ENCODE data around the gene AURKB. TPM values are rescaled to one million over a fixed set of nuclear protein-coding genes. Genes with fewer than 3 reads are reported as not detected.
A peak's percentile ranks its signal among the peaks of the same experiment; 100 is the strongest.
"Not testable (repeated sequence)": the region's sequence is repeated elsewhere in the genome, so short reads cannot be mapped to it uniquely, and the experiment has no call there.

Gene AURKB
- polyA plus RNA-seq, result 0.34 TPM

DNA sequence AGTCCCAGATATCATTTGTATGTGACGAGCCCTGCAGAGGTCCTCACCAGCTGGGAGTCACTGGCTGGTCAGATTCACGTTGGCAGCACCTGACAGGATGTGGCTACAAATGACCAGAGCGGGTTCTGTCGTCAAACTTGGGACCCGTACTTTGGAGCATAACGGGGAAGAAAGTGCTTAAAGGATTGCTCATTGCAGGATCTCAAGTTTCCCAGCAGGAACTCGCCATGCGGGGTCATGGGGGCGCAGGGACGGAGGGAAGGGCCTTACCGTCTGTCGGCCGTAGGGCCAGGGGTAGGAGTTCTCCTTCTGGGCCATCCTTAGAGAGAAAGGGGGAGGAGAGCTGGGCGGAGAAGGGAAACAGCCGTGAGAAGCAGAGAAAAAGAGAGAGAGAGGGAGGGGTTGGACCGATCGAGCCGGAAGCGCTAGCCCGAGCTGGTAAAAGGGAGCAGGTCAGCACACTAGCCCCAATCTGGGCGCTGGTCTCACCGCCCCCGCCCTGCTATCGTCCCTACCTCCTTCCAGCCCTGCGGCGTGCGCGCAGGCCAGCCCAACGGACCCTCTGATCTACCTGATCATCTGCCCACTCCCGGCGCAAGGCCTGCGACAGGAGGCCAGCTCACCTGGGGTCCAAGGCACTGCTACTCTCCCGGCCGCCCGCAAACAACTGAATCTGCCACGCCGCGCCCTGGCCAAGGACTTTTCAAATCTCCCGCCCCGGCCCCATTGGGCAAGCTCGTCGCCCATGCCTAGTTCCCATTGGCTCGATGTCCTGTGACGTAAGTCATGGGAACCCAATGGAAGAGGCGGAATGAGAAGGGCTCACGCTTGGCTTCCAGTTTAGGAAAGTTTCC lies at the start of gene AURKB:
AURKB (minus strand) TSS at position 669 of the 854 bp plus-strand sequence; CDS start at position 318, 351 bp downstream.
- Mint-ChIP-seq H3K27ac (peak within 1 kb of the TSS; percentile 70 to 97 (median 94)), H3K4me1 (peaks cover 11 to 14% (median 12%) of the 10 kb centered on the region in 3 donors), H3K27me3 (no peaks in the 10 kb centered on the region), H3K36me3 (peaks cover 2% of the 10 kb centered on the region), H3K9me3 (no peaks in the 10 kb centered on the region), H3K4me3 (peak within 1 kb of the TSS; percentile 81 to 99 (median 96))

- H3K36me3 Mint-ChIP-seq, result peaks cover 5% of the 10 kb centered on the region
- H3K27ac Mint-ChIP-seq, result no peak overlapping the region
- no peak overlapping the region for H3K4me3 Mint-ChIP-seq
- no peaks in the 10 kb centered on the region for H3K4me1 Mint-ChIP-seq
- no peaks in the 10 kb centered on the region for H3K9me3 Mint-ChIP-seq
- no peaks in the 10 kb centered on the region for H3K27me3 Mint-ChIP-seq
Measured at GRCh38 chr17:8257801-8258200, 47.4 kb upstream of the AURKB start.

DNA sequence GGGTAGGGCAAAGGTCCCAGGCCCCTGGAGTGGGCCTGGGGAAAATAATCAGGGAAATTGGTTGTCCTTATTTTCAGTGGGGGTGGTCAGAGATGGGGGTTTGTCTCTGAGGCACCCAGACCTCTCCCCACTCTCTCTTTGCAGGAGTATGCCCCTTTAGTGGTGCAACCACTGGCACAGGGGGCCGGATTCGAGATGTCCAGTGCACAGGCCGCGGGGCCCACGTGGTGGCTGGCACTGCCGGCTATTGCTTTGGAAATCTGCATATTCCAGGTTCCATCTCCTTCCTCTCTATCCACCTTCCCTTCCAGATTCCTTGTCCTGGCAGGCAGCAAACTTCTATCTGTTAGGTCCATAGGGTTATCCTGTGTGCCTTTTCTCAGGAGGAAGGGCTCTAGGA lies 46.3 kb upstream of the AURKB start:
- Mint-ChIP-seq H3K4me1 (no peaks in the 10 kb centered on the region), H3K9me3 (no peaks in the 10 kb centered on the region), H3K36me3 (peaks cover 5% of the 10 kb centered on the region), H3K27ac (no peak overlapping the region), H3K4me3 (no peak overlapping the region), H3K27me3 (no peaks in the 10 kb centered on the region)

DNA sequence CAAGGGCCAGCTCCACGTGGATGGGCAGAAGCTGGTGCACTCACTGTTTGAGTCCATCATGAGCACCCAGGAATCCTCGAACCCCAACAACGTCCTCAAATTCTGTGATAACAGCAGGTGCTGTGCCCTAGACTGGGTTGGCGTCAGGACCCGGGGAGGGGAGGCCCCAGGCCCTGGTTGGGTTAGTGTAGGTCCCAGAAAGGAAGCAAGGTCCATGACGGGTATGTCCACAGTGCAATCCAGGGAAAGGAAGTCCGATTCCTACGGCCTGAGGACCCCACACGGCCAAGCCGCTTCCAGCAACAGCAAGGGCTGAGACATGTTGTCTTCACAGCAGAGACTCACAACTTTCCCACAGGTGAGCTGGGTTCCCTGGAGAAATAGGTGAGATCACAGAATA lies 45.9 kb upstream of the AURKB start:
- no peak overlapping the region for H3K27ac Mint-ChIP-seq
- H3K4me3 Mint-ChIP-seq, result no peak overlapping the region

DNA sequence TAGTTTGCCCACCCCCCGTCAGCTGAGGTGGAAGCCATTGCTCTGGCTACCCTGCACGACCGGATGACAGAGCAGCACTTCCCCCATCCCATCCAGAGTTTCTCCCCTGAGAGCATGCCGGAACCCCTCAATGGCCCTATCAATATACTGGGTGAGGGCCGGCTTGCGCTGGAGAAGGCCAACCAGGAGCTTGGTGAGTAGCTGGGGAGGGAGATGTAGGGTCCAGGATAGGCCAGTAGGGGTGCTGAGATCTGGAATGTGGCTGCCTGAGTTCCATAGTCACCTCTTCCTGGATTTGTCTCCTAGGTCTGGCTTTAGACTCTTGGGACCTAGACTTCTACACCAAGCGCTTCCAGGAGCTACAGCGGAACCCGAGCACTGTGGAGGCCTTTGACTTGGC lies 45.1 kb upstream of the AURKB start:
- Mint-ChIP-seq H3K9me3 (no peaks in the 10 kb centered on the region), H3K27ac (peak overlapping the region in 1 of 3 donors; percentile 53), H3K4me3 (peak overlapping the region in 1 of 4 donors; percentile 8), H3K27me3 (no peaks in the 10 kb centered on the region), H3K4me1 (peaks cover under 1% of the 10 kb centered on the region in 3 donors), H3K36me3 (peaks cover 1% of the 10 kb centered on the region)

More for the DNA sequence above, 45.9 kb upstream of the AURKB start:
- Mint-ChIP-seq H3K4me1 (no peaks in the 10 kb centered on the region), H3K27me3 (no peaks in the 10 kb centered on the region), H3K36me3 (peaks cover 5% of the 10 kb centered on the region), H3K9me3 (no peaks in the 10 kb centered on the region)

- Mint-ChIP-seq H3K4me3 (no peak overlapping the region), H3K27ac (no peak overlapping the region), H3K4me1 (peaks cover 6 to 7% (median 6%) of the 10 kb centered on the region in 3 donors), H3K27me3 (no peaks in the 10 kb centered on the region), H3K36me3 (peaks cover 1% of the 10 kb centered on the region), H3K9me3 (no peaks in the 10 kb centered on the region)
Measured at GRCh38 chr17:8254881-8255280, 44.5 kb upstream of the AURKB start.

DNA sequence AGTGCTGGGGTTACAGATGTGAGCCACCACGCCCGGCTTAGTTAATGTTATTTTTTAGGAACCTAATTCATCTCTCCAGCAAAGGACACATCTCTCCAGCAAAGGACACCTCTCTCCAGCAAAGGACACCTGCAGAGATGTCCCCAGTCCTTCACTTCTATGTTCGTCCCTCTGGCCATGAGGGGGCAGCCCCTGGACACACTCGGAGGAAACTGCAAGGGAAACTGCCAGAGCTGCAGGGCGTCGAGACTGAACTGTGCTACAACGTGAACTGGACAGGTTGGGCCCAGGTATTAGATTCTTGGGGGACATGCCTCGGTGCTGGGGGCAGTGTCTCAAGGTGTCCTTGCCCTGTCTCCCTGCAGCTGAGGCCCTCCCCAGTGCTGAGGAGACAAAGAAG lies 43.4 kb upstream of the AURKB start:
- H3K27ac Mint-ChIP-seq, result peak overlapping the region in 1 of 3 donors; percentile 45
- H3K4me3 Mint-ChIP-seq, result no peak overlapping the region
- peaks cover 1% of the 10 kb centered on the region for H3K36me3 Mint-ChIP-seq
- H3K27me3 Mint-ChIP-seq, result no peaks in the 10 kb centered on the region
- peaks cover 11 to 16% (median 13%) of the 10 kb centered on the region in 3 donors for H3K4me1 Mint-ChIP-seq
- no peaks in the 10 kb centered on the region for H3K9me3 Mint-ChIP-seq

DNA sequence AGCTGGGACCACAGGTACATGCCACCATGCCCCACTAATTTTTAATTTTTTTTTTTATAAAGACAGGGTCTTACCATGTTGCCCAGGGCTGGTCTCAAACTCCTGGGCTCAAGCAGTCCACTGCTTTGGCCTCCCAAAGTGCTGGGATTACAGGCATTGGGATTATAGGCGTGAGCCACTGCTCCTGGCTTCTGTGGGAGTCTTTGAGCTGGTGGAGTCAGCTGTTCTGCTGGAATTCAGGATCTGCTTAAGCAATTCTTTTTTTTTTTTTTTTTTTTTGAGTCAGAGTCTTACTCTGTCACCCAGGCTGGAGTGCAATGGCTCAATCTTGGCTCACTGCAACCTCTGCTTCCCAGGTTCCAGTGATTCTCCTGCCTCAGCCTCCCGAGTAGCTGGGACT lies 41.0 kb upstream of the AURKB start:
- not testable (repeated sequence) for H3K9me3 Mint-ChIP-seq, H3K27ac Mint-ChIP-seq, H3K4me3 Mint-ChIP-seq, H3K27me3 Mint-ChIP-seq, H3K36me3 Mint-ChIP-seq
- H3K4me1 Mint-ChIP-seq, result peaks cover 13 to 31% (median 15%) of the 10 kb centered on the region in 3 donors

GRCh38 chr17:8249621-8250500 lies 39.5 kb upstream of the AURKB start:
- H3K4me1 Mint-ChIP-seq, result peaks cover 24 to 39% (median 25%) of the 10 kb centered on the region in 3 donors

DNA sequence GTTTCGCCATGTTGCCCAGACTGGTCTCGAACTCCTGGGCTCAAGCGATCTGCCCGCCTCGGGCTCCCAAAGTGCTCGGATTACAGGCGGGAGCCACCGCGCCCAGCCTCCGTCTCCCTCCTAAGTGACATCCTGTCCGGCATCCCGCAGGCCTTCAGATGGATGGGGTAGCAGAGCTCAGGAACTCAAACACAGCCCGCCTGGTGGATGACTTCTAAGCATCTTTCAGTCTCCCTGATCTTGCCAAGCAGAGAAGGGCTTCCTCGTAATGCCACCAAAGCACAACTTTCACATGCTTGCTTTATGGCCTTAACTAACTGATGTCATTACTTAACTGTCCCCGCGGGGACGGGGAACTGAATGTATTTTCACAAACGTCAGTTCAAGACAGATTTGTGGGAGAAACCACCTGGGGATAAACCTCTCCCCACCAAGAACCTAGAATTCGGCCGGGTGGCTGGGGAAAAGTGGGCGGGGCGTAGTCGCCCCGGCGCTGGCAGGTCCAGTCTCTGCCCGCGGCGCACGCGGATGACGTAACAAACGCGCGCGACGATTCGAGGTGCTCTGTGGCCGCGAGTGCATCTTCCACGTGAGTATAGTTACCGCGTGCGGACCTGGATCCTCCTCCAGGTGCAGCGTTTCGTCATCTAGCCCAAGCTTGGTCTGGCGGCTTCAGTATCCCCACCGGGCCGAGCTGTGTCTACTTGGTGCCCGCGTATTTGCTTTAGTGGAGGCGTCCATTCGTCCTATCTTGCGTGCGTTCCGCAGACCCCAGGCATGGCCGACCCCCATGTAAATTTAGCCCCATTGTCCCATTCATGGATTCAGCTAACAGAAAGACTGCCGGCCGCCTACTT lies 38.6 kb upstream of the AURKB start, which contains the start of gene PFAS:
PFAS (plus strand) TSS at position 539 of the 857 bp plus-strand sequence. CDS start 4,649 bp downstream, outside the sequence.
- peaks cover 7% of the 10 kb centered on the region for H3K36me3 Mint-ChIP-seq
- peak within 1 kb of the TSS; percentile 100 for H3K27ac Mint-ChIP-seq
- no peaks in the 10 kb centered on the region for H3K27me3 Mint-ChIP-seq
- H3K4me1 Mint-ChIP-seq, result peaks cover 27 to 43% (median 29%) of the 10 kb centered on the region in 3 donors
- no peaks in the 10 kb centered on the region for H3K9me3 Mint-ChIP-seq
- H3K4me3 Mint-ChIP-seq, result peak within 1 kb of the TSS; percentile 95 to 100 (median 98)

More at GRCh38 chr17:8249621-8250500, 39.5 kb upstream of the AURKB start:
- Mint-ChIP-seq H3K27ac (peak overlapping the region; percentile 100), H3K9me3 (no peaks in the 10 kb centered on the region), H3K4me3 (peak overlapping the region; percentile 95 to 100 (median 98)), H3K36me3 (peaks cover 7% of the 10 kb centered on the region), H3K27me3 (no peaks in the 10 kb centered on the region)

GRCh38 chr17:8244768-8245167 lies 34.4 kb upstream of the AURKB start:
- peak overlapping the region; percentile 50 to 100 (median 83) for H3K27ac Mint-ChIP-seq
- H3K4me1 Mint-ChIP-seq, result peaks cover 30 to 41% (median 34%) of the 10 kb centered on the region in 3 donors
- no peaks in the 10 kb centered on the region for H3K9me3 Mint-ChIP-seq
- H3K36me3 Mint-ChIP-seq, result peaks cover 7% of the 10 kb centered on the region
- peak overlapping the region in 3 of 4 donors; percentile 21 to 63 (median 37) for H3K4me3 Mint-ChIP-seq
- no peaks in the 10 kb centered on the region for H3K27me3 Mint-ChIP-seq

GRCh38 chr17:8243827-8244226 lies 33.5 kb upstream of the AURKB start:
- Mint-ChIP-seq H3K9me3 (no peaks in the 10 kb centered on the region), H3K4me1 (peaks cover 28 to 33% (median 31%) of the 10 kb centered on the region in 3 donors), H3K36me3 (peaks cover 7% of the 10 kb centered on the region), H3K27ac (peak overlapping the region; percentile 5 to 89 (median 26)), H3K27me3 (no peaks in the 10 kb centered on the region), H3K4me3 (peak overlapping the region in 2 of 4 donors; percentile 67 to 79)

GRCh38 chr17:8237886-8238285 lies 27.5 kb upstream of the AURKB start:
- Mint-ChIP-seq H3K27me3 (no peaks in the 10 kb centered on the region), H3K4me1 (peaks cover 7 to 16% (median 9%) of the 10 kb centered on the region in 3 donors), H3K27ac (no peak overlapping the region), H3K9me3 (no peaks in the 10 kb centered on the region), H3K4me3 (peak overlapping the region in 1 of 4 donors; percentile 55), H3K36me3 (peaks cover 10% of the 10 kb centered on the region)

- no peak overlapping the region for H3K27ac Mint-ChIP-seq
Measured at GRCh38 chr17:8237175-8237574, 26.8 kb upstream of the AURKB start.

More at GRCh38 chr17:8237175-8237574, 26.8 kb upstream of the AURKB start:
- Mint-ChIP-seq H3K27me3 (no peaks in the 10 kb centered on the region), H3K4me1 (peaks cover 9 to 12% (median 9%) of the 10 kb centered on the region in 3 donors), H3K36me3 (peaks cover 12% of the 10 kb centered on the region), H3K9me3 (no peaks in the 10 kb centered on the region), H3K4me3 (no peak overlapping the region)
